ENCODE results near the gene NKD1.

DNA sequence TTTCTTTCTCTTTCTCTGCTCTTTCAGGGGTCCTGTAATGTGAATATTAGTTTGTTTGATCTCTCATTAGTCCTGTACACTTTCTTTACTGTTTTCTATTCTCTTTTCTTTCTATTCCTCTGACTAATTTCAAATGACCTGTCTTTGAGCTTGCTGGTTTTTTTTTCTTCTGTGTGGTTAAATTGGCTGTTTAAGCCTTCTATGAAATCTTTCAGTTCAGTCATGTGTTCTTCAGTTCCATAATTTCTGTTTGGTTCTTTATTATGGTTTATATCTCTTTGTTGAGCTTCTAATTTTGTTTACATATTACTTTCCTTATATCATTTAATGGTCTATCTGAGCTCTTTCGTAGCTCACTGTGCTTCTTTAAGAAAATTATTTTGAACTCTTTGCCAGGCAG, 31.3 kb upstream of the NKD1 start:
- TF ChIP-seq EP300 (IDR thresholded peaks at IDR 0.05) = no peak
- TF ChIP-seq POLR2A (IDR thresholded peaks at IDR 0.05) = no peak
